ENCODE results near the gene COPB2.

The COPB2 gene

GRCh38 chr3:139324456-139324855 lies 65.0 kb downstream of the COPB2 start (continued):
- TF ChIP-seq ZNF292 (tag by site-specific recombination; IDR thresholded peaks at IDR 0.05; ENCODE audit: borderline replicate concordance, low read depth): no peak

- CTCF ChIA-PET: no interaction called here
- H3K4me1 ChIP-seq (ENCODE audit: control insufficient read depth, insufficient read depth, low read length): no peaks in the 10 kb centered on the region
- TF ChIP-seq ZBTB48 (tag by site-specific recombination; IDR thresholded peaks at IDR 0.05): no peak
These were observed 66.3 kb downstream of the COPB2 start for GRCh38 chr3:139323146-139323545.

GRCh38 chr3:139322346-139322745 lies 67.1 kb downstream of the COPB2 start:
- Histone ChIP-seq H3K27ac (ENCODE audit: extremely low read depth, low read depth, low read length) (no peak overlapping the region), H3K36me3 (ENCODE audit: control insufficient read depth in 2 of 2, insufficient read depth in 1 of 2, low read length in 2 of 2) (no peaks in the 10 kb centered on the region), H3K9me3 (ENCODE audit: control insufficient read depth, insufficient read depth, low read depth, low read length) (no peaks in the 10 kb centered on the region), H3K4me1 (ENCODE audit: control insufficient read depth, insufficient read depth, low read length) (no peaks in the 10 kb centered on the region), H3K4me3 (ENCODE audit: low read depth, low read length) (no peak overlapping the region)
- ChIA-PET CTCF (no interaction called here), POLR2A (no interaction called here)
- TF ChIP-seq ZNF629 (tag by site-specific recombination; IDR thresholded peaks at IDR 0.05) (no peak), ZNF692 (tag by site-specific recombination; IDR thresholded peaks at IDR 0.05) (no peak), ZNF677 (tag by site-specific recombination; IDR thresholded peaks at IDR 0.05) (no peak), ZNF18 (tag by site-specific recombination; IDR thresholded peaks at IDR 0.05) (no peak), ZNF37A (tag by site-specific recombination; IDR thresholded peaks at IDR 0.05) (no peak), ZNF660 (tag by site-specific recombination; IDR thresholded peaks at IDR 0.05) (no peak), ZNF544 (tag by site-specific recombination; IDR thresholded peaks at IDR 0.05) (no peak), ZNF335 (tag by site-specific recombination; conservative IDR thresholded peaks at IDR 0.05) (no peak), ZFP3 (tag by site-specific recombination; IDR thresholded peaks at IDR 0.05; ENCODE audit: low read depth) (no peak), ZNF26 (tag by site-specific recombination; IDR thresholded peaks at IDR 0.05) (no peak), MYNN (tag by site-specific recombination; IDR thresholded peaks at IDR 0.05; ENCODE audit: borderline replicate concordance) (no peak), ZNF112 (tag by site-specific recombination; IDR thresholded peaks at IDR 0.05) (no peak), ZNF155 (tag by site-specific recombination; IDR thresholded peaks at IDR 0.05) (no peak), ZNF560 (tag by site-specific recombination; IDR thresholded peaks at IDR 0.05; ENCODE audit: borderline replicate concordance) (no peak), ZNF10 (tag by site-specific recombination; IDR thresholded peaks at IDR 0.05) (no peak), SCRT2 (tag by site-specific recombination; IDR thresholded peaks at IDR 0.05) (no peak), ZNF354C (tag by site-specific recombination; IDR thresholded peaks at IDR 0.05; ENCODE audit: borderline replicate concordance, low read depth) (no peak), ZNF792 (tag by site-specific recombination; IDR thresholded peaks at IDR 0.05) (no peak)

More at GRCh38 chr3:139323146-139323545, 66.3 kb downstream of the COPB2 start:
- H3K36me3 ChIP-seq (ENCODE audit: control insufficient read depth in 2 of 2, insufficient read depth in 1 of 2, low read length in 2 of 2): no peaks in the 10 kb centered on the region
- no peaks in the 10 kb centered on the region for H3K9me3 ChIP-seq (ENCODE audit: control insufficient read depth, insufficient read depth, low read depth, low read length)
- POLR2A ChIA-PET: no interaction called here
- H3K27ac ChIP-seq (ENCODE audit: extremely low read depth, low read depth, low read length): no peak overlapping the region
- no peak overlapping the region for H3K4me3 ChIP-seq (ENCODE audit: low read depth, low read length)

Measured in HEK293 (cell line).